HG03139 (cell line): Measurements from ENCODE around the gene JAZF1.
"Not testable (repeated sequence)": the region's sequence is repeated elsewhere in the genome, so short reads cannot be mapped to it uniquely, and the experiment has no call there.

Source experiments
- ATAC-seq: cut with Tn5 transposase; IDR thresholded peaks from one replicate; pipeline ENCODE4 v1.9.1; 2021; ENCODE audit not compliant: unreplicated experiment

JAZF1 gene

GRCh38 chr7:27856703-27857485, 323.7 kb downstream of the JAZF1 start:
- not testable (repeated sequence) for ATAC-seq

DNA sequence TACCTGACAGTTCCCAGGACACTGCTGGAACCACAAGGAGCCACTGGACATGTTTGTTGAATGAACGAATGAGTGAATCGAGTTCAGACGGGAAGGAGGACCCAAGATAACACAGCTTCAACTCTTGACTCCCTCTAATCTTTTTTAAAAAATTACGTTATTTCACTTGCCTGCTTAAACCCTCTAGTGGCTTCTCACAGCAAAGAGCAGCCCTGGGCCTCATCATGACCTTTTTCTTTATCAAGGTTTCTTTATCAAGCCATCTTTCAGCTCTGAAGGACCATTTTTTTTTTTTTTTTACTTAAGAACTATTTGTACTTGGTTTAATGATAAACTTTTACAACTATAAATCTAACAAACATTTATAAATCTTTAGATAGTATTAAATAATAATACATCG, 330.1 kb downstream of the JAZF1 start:
- no peak for ATAC-seq

DNA sequence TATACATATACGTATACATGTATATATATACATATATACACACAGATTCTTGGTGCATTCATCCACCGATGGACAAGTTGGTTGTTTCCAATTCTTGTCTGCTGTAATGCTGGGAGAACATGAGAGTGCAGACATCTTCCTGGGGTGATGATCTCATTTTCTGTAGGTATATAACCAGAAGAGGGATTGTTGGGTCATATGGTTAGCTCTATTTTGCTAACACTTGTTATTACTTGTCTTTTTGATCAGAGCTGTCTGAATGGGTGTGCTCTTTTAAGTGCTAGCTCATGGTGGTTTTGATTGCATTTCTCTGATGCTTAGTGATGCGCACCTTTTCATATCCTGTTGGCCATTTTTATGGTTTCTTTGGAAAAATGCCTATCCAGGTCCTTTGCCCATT, 334.2 kb downstream of the JAZF1 start:
- no peak for ATAC-seq

DNA sequence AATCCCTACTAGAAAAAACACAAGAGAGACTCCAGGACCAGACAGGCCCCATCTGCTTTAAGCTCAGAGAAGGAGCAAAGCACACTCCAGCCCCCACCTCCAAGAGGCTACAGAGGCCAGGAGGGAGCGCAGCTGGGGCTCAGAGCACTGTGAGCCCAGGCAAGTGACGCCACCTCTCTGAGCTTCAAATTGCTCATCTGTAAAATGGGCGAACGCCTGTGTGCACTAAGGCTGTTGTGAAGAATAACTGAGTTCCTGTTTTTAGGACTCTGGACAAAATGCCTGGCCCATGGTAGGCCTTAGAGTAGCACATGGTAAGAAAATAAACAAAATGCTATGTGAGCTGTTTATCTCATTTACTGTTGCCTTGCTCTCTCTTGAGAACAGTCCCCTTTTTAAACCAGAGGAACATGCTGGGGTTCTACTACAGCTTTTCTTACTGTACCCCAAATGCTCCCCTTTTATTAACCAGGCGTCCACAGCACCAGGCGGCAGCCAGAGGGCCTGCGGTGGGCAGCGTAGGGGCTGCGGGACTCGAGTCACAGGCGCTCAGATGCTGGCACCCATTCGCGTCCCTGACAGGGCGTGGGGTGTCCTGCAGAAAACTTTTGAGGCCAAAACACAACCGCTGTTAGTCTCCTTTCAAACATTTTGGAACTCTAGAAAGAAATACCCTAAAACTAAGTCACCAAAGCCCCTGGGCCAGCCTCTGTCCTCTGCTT, 336.9 kb downstream of the JAZF1 start:
- no peak for ATAC-seq

DNA sequence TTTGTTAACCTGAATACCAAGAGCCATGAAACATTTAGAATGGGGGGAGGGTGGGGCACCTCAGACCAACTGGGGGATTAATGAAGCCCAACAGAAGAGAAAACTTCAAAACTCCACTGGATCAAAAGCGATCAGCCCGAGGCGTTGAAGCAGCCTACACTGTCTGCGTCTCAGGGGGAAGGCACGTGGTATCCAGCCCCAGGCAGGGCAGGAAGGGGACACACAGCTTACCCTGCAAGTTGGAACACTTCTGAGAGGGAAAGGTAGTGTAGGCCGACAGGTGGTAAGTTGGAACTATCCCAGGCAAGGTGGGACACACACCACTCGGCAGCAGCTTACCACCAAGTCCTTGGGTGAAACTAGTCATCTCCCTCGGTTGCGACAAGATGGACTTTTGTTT, 337.7 kb downstream of the JAZF1 start:
- ATAC-seq = no peak

- no peak for ATAC-seq
Measured at GRCh38 chr7:27842094-27842692, 338.4 kb downstream of the JAZF1 start.

DNA sequence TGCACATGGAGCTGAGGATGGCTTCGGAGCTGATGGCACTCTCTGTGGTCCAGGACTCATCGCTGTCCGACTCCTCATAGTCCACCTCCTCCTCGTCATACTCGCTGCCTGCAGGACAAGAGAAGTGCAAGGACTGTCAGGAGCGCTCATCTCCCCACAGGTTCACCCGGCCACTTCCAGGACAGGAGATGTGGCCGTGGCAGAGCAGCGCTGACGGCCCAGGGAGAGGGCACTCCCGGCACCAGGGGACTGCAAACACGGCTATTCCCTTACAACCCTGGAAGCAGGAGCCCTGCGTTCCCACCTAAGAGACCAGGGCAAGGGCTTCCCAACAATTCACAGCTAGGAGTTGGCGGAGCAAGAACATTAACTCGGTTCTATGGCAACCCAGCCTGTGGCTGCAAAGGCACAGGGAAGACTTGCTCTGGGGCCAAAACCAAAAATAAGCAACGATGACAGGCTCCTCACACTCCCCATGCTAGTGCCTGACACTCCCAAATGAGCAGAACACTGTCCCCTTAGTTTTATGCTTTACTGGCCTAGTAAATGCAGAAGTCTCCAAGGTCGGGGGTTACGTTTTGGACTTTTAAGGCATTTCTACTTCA, 339.7 kb downstream of the JAZF1 start:
- ATAC-seq = no peak

DNA sequence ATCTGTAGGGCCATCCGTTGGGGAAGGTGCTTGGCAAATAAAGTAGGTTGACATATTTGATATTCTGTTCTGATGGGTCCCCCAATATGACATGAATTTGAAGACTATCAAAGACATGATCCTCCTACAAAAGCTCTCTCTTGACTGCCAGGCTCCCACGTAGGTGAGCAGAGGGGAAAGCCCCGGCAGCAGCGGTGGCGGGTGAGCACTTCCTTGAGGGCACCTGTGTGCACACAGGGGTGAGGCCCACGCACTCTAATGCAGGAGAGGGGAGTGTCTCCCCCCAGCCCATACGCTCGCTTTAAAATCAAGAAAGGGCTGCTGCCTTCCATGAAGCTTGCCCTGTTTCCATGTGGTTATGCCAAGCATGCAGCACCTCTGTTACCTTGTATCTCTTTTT, 340.3 kb downstream of the JAZF1 start:
- no peak for ATAC-seq

DNA sequence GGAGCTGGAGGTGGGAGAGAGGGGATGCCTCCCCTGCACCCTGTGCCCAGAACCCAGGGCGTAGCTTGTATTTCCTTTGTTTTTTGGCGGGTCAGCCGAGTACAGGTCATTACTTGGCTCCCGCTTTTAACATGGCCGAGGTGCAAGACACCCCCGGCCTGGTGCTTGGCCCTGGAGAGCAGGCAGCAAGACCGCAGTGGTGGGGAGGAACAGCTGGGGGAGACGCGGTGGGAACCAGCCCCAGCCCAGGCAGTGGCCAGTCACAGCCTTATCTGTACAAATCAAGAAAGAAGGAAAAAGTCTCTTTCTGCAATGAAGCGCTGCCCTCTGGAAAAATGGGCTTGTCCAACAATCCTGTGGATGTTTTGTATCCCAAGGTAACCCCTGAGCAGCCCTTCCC, 341.5 kb downstream of the JAZF1 start:
- ATAC-seq = no peak

GRCh38 chr7:27836536-27836935, 344.1 kb downstream of the JAZF1 start:
- no peak for ATAC-seq

- no peak for ATAC-seq
Measured at GRCh38 chr7:27835376-27835775, 345.2 kb downstream of the JAZF1 start.

DNA sequence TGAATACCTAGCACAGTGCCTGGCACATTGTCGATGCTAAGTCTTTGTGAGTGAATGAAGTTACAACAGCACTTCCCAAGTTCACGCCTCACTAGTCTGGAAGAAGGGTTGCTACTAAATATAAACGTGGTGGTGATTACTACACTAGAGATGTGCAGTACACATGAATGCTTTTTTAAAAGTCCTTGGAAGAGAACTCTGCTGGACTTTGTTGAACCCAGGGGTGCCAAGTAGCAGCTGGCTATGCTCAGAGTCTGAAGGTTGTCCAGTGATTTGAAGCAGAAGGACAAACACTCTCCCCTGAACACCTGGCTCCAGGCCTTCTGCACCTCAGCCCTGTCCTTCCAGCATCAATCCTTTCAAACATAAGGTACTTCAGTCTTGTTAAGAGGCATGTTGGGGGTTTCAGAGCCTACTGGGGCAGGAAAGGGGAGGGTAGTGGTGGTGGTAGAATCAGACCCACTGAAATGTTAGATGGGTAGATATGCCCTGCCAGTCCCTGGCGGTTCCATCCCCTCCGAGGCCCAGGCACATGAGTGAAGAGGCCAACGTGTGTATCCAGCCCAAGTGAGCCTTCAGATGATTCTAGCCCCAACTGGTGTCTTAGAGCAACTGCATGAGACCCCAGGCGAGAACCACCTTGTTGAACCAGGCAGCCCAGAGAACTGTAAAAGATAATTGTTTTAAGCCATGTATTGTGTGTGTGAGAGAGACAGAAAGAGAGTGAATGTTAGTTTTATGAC, 346.2 kb downstream of the JAZF1 start:
- no peak for ATAC-seq

DNA sequence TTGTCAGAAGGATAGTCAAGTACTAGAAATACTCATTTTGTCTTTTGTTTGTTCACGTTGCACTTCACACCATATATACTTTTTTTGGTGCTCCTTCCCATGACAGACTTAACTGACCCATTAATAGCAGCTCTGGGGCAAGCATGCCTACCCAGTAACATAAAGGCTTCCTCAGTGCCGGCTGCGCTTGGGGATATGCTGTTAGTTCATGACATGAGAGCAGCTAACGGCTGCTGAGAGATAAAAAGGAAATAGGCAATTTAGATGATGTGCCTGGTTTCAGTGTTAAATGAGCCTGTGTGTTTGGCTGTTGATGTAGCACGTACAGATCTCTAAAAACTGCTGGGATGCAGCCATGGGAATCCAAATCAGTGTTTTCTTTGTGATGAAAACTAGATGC, 354.2 kb downstream of the JAZF1 start:
- ATAC-seq = no peak

DNA sequence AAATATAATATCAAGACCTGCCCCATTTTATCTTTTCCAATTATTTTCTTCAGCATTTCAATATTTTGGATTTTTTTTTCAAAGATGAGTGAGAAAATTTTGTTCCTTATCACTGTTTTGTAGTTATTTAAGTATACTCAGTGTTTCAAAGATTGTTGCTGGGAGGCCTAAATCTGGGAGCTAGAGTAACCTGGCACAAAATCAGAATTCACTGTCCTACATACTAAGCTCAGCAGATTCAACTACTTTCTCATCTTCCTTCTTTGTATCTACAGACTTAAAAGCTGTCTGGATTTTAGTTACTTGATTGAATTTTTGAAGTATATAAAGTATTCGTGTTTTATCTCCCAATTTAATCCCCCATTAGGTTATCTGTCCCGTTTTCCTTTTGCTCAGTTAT, 354.7 kb downstream of the JAZF1 start:
- ATAC-seq = no peak

DNA sequence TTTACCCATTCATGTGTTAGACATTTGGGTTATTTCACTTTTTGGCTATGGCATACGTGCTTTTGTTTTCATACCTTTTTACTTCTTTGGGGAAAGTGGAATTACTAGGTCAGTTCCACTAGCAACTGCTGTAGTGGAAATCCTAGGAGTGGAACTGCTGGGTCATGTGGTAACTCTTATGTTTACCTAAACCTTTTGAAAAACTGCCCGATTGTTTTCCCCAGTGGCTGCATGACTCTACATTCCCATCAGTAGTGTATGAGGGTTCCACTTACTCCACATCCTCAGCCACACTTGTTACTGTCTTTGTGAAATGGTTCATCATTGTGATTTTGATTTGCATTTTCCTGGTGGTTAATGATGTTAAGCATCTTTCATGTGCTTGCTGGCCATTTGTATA, 358.4 kb downstream of the JAZF1 start:
- no peak for ATAC-seq

DNA sequence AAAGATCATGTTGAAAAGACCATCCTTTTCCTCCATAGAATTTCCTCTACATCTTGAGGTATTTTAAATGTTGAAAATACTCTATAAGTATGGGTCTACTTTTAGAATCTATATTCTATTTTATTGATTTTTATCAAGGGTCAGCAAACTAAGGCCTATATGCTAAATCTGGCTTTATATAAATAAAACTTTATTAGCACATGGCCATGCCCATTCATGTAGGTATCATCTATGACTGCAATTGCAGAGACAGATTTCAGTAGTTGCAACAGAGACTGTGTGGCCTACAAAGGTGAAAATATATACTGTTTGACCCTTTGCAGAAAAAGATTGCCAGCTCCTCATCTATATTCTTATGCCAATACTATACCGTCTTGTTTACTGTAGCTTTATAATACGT, 367.9 kb downstream of the JAZF1 start:
- no peak for ATAC-seq

GRCh38 chr7:27810186-27810585, 370.4 kb downstream of the JAZF1 start:
- no peak for ATAC-seq

- no peak for ATAC-seq
Measured at GRCh38 chr7:27808626-27809025, 372.0 kb downstream of the JAZF1 start.

- no peak for ATAC-seq
Measured at GRCh38 chr7:27804139-27804538, 376.5 kb downstream of the JAZF1 start.

- ATAC-seq = no peak
Measured at GRCh38 chr7:27802999-27803398, 377.6 kb downstream of the JAZF1 start.

- ATAC-seq = no peak
Measured at GRCh38 chr7:27799212-27799611, 381.4 kb downstream of the JAZF1 start.
